HG03460 (cell line): ENCODE results near the gene SLC6A1.
"Not testable (repeated sequence)": the region's sequence is repeated elsewhere in the genome, so short reads cannot be mapped to it uniquely, and the experiment has no call there.

ENCODE experiments used
- ATAC-seq: cut with Tn5 transposase; IDR thresholded peaks from one replicate; pipeline ENCODE4 v1.9.1; 2021; ENCODE audit not compliant: unreplicated experiment

Gene SLC6A1

GRCh38 chr3:11057655-11058054, 65.1 kb downstream of the SLC6A1 start:
- ATAC-seq, result no peak

- no peak for ATAC-seq
These were observed 66.7 kb downstream of the SLC6A1 start for GRCh38 chr3:11059090-11059798.

- ATAC-seq, result no peak
These were observed 67.2 kb downstream of the SLC6A1 start for GRCh38 chr3:11059799-11060115.

DNA sequence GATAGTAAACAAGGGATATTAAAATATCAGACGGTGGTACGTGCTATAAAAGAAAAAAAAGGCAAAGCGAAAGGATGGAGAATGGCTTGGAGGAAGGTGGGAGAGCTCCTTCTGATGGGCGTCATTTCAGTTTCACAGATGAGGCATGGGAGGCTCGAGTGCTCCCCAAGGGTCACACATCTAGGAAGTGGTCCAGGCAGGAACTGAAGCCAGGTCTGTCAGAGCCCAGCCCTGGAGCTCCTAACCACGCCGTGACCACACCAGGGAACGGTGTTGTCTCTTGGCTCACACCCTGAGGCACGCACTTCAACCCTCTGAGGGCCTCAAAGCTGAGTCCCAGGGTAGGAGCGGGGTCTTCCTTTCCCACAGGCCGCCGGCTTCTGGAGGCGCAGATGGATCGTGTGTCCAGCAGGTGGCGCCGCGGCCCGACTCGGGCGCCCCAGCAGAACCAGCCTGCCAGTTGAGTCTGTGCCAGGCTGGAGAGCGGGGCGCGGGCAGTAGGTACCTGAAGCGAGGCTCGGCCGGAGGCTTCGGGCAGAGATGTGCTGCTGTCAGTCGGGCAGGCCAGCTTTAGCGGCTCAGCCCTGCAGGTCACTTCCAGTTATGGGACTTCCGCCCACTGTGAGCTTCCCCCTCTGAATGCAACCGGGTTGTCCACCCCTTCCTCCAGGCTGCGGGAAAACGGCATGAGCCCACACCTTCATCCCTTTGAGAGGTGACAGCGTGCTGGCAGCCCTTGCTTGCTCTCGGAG, 68.1 kb downstream of the SLC6A1 start:
- ATAC-seq, result no peak

DNA sequence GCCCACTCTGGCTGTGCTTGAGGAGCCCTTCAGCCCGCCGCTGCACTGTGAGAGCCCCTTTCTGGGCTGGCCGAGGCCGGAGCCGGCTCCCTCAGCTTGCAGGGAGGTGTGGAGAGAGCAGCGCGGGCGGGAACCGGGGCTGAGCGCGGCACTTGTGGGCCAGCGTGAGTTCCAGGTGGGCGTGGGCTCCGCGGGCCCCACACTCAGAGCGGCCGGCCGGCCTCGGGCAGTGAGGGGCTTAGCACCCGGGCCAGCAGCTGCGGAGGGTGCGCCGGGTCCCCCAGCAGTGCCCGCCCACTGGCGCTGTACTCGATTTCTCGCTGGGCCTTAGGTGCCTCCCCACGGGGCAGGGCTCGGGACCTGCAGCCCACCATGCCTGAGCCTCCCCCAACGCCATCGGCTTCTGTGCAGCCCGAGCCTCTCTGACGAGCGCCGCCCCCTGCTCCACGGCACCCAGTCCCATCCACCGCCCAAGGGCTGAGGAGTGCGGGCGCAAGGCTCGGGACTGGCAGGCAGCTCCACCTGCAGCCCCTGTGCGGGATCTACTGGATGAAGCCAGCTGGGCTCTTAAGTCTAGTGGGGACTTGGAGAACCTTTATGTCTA, 68.8 kb downstream of the SLC6A1 start:
- ATAC-seq, result not testable (repeated sequence)

- no peak for ATAC-seq
These were observed 70.2 kb downstream of the SLC6A1 start for GRCh38 chr3:11062704-11063103.

DNA sequence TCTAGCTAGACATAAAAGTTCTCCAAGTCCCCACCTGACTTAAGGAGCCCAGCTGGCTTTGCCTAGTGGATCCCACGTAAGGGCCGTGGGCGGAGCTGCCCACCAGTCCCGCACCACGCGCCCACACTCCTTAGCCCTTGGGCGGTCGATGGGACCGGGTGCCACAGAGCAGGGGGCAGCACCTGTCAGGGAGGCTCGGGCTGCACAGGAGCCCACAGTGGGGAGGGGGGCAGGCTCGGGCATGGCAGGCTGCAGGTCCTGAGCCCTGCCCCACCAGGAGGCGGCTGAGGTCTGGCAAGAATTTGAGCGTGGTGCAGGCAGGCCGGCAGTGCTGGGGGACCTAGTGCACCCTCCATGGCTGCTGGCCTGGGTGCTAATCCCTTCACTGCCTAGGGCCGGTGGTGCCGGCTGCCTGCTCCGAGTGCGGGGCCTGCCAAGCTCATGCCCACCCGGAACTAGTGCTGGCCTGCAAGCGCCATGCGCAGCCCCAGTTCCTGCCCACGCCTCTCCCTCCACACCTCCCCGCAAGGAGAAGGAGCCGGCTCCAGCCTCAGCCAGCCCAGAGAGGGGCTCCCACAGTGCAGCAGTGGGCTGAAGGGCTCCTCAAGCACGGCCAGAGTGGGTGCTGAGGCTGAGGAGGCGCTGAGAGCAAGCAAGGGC, 78.7 kb downstream of the SLC6A1 start:
- ATAC-seq, result no peak

- ATAC-seq, result no peak
These were observed 80.1 kb downstream of the SLC6A1 start for GRCh38 chr3:11072631-11073030.

DNA sequence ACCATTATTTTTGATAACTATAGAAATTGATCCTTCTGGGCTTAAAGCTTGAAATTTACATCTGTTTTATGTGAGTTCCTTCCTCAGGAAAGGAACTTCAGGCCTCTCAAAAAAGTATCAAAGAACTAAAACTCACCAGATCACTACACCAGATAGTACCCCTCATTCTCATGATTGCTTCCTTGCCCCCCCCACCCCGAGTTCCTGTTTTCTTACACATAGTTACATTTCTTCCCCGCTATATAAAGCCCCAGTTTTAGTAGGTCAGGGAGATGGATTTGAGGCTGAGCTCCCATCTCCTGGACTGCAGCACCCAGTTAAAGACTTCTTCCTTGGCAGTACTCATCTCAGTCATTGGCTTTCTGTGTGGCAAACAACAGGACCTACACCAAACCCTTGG, 81.5 kb downstream of the SLC6A1 start:
- no peak for ATAC-seq

DNA sequence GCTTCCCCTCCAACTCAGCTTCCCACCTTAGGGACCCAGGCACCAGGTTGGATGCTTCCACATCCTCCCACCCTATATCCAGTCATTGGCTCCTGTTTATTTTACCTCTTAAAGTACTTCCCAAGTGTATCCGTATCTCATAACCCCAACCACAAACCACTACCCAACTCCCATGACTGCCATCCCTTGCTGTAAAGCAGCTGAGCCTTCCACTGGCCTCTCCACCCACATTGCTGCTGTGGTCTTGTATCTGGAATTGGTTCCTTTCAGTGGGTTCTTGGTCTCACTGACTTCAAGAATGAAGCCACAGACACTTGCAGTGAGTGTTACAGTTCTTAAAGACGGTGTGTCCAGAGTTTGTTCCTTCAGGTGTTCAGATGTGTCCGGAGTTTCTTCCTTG, 81.9 kb downstream of the SLC6A1 start:
- ATAC-seq, result no peak

GRCh38 chr3:11075122-11075521, 82.6 kb downstream of the SLC6A1 start:
- ATAC-seq, result not testable (repeated sequence)

DNA sequence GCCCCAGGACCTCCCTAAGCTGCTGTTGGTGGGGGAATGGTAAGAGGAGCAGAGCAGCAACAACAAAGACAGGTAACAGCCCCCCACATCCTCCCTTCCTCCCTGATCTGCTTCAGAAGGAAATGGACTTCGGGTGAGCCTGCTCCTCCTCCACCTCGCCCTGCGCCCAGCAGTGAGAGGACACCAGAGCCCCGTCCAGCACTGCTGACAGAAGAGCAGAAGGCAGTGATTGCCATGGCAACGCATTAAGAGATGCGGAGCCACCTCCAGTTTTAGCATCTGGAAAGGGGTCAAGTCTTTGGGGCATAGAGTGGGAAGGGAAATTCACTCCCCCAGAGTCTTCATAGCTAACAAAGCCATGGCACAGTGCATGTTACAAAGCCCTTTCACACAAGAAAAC, 84.2 kb downstream of the SLC6A1 start:
- ATAC-seq, result no peak

GRCh38 chr3:11077466-11077865, 84.9 kb downstream of the SLC6A1 start:
- no peak for ATAC-seq

GRCh38 chr3:11078826-11079515, 86.4 kb downstream of the SLC6A1 start:
- no peak for ATAC-seq

GRCh38 chr3:11080492-11080891, 87.9 kb downstream of the SLC6A1 start:
- ATAC-seq, result no peak

DNA sequence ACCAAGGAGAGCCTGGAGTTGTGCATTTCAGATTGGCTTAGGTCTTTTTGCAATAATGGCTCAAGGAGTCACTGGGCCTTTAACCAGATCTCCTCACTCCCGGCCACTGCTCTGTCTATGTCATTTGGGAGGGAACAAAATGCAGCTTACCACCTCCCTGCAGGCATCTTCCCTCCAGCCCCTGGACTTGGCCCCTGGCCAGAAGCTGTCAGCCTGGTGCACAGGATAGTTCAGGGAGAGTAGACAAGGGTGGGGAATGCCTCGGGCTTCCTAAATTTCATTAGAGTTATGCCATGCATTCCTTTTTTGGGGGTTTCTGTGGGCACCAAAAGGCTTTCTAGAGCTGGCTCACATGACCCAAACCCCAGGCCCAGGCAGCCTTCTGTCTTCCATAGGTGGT, 91.5 kb downstream of the SLC6A1 start:
- ATAC-seq, result no peak

GRCh38 chr3:11084677-11085076, 92.1 kb downstream of the SLC6A1 start:
- ATAC-seq, result no peak

- no peak for ATAC-seq
These were observed 92.7 kb downstream of the SLC6A1 start for GRCh38 chr3:11085093-11085840.

DNA sequence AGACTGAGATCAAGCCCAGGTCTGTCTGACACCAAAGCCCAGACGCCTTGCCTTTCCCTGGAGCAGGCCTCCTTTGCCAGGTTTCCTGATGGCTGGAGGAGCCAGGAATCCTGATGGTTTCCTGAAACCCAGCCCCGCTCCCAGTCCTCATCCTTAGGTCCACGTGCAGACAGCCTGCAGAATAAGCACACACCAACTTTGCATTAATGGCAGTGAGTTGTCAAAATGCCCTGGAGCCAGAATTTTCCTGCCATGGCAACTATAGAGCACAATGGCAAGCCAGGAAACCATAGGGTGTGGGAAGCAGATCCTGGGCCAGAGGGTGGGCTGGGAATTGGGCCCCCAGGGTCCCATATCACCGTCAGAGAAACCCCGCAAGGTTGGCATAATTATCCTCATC, 94.3 kb downstream of the SLC6A1 start:
- no peak for ATAC-seq

DNA sequence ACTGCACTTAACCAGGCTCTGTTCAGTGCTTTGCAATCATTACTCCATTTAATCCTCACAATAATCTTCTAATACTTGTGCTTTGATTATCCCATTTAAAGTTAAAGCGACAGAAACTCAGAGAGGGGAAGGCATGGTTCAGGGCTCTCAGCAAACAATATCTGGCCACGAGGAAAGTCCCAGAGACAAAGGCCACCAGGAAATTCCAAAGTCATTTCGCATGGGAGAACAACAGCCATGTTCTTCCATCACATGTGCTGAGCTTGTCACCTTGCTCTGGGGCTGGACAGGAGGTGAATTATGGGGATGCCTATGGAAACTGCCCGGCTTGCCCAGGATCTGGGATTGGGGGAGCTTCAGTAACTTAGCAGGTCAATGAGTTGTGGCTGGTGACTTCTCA, 95.5 kb downstream of the SLC6A1 start:
- no peak for ATAC-seq

DNA sequence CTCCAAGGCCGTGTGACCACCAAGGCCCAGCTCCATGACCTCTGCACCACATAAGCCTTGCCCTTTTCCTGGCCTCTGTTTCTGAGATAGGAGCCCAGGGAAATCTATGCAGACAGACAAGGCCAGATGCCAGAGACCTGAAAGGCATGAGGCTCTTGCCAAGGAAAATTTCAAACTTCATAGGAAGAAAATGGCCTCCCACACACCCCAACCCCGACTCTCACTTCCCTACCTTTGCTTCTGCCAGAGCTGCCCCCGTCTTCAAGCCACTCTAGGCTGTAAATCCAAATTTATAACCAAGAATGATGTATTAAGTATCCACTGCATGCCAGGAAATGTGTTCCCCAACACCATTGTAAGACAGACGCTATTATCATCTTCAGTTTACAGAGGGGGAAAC, 96.3 kb downstream of the SLC6A1 start:
- ATAC-seq, result no peak
